Transverse colon (tissue), 4 donors: ENCODE data around the gene POTEM. TPM values are rescaled to one million over a fixed set of nuclear protein-coding genes. Genes with fewer than 3 reads are reported as not detected.
"Not testable (repeated sequence)": the region's sequence is repeated elsewhere in the genome, so short reads cannot be mapped to it uniquely, and the experiment has no call there.

Experiments used
- DNase-seq: peaks from one replicate; pipeline ENCODE4 v3.0.0-alpha.2; 2019
- H3K27ac ChIP-seq, 4 donors: fragments of 200-600 bp; sonication (generic); 2 replicates each; pipeline ENCODE4 v1.5.1; 2016 to 2018; ENCODE audit warnings: inconsistent platforms in 4 of 4
- H3K27me3 ChIP-seq: fragments of 200-600 bp; sonication (generic); 2 replicates; pipeline ENCODE4 v1.5.1; 2017; ENCODE audit warnings: inconsistent platforms
- H3K36me3 ChIP-seq, 4 donors: fragments of 200-600 bp; sonication (generic); 2 replicates each; pipeline ENCODE4 v1.5.1; 2017 to 2019; ENCODE audit warnings: inconsistent platforms in 4 of 4
- H3K4me1 ChIP-seq, 4 donors: fragments of 200-600 bp; sonication (generic); 2 replicates each; pipeline ENCODE4 v1.5.1; 2017 to 2020; ENCODE audit warnings: inconsistent platforms in 4 of 4
- H3K4me3 ChIP-seq, 4 donors: fragments of 200-600 bp; sonication (generic); 1 replicate in 1 of 4; 2 replicates in 3 of 4; pipeline versions ENCODE4 v1.5.1 to v1.6.1; 2017 to 2019; ENCODE audit warnings: inconsistent platforms in 4 of 4
- H3K9me3 ChIP-seq, 2 donors: fragments of 200-600 bp; sonication (generic); 2 replicates each; pipeline ENCODE4 v1.5.1; 2017 to 2019; ENCODE audit warnings: inconsistent platforms in 2 of 2
- WGBS, 2 donors: methylation state at CpG; one replicate each; pipeline ENCODE4 v1.1.5; 2018; ENCODE audit warnings: low coverage in 1 of 2; 5-methylcytosine and 5-hydroxymethylcytosine counted together
- in situ Hi-C, 4 donors: fragments of 200-750 bp; cut with MboI; loops; one replicate each; pipeline versions ENCODE4 v1.15.0 to v1.15.1; 2017; ENCODE audit warnings: low sequenced_read_pairs in 3 of 4, low pct_ligation_motif_present in 1 of 4, low pct_unique_long_range_greater_than_20kb in 1 of 4
- intact Hi-C: fragments of 100-400 bp; cut with DNase I; formaldehyde crosslinking; loops from one replicate; pipeline ENCODE4 v1.15.1; 2023; ENCODE audit warnings: low total_unique reads
- total RNA-seq, 4 donors: library from RNA; depleted of rRNA; stranded (reverse); fragments of >200 nt; gene quantifications; one replicate each; pipeline ENCODE4 v1.1.0, GENCODE V29; 2016

Gene POTEM
- total RNA-seq, result not detected

DNA sequence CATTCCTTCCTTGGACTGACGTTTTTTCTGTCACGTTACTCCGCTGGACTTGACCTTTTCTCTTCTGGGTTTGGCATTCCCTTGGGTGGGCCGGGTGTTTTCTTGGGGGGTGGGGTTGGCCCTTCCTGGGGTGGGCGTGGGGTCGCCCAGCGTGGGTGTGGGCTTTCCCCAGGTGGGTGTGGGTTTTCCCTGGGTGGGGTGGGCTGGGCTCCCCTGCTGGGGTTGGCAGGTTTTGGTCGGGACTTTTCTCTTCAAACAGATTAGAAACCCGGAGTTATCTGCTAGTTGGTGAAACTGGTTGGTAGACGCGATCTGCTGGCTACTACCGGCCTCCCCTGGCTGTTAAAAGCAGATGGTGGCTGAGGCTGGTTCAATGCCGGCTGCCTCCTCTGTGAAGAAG lies at the start of gene POTEM:
POTEM (plus strand) TSS at position 301 of the 400 bp plus-strand sequence; CDS start at position 353, 52 bp downstream.
- no CpG with 5 or more reads among the region's 13 CpGs for WGBS, 2 donors
- in situ Hi-C loops, result not testable (repeated sequence)

DNA sequence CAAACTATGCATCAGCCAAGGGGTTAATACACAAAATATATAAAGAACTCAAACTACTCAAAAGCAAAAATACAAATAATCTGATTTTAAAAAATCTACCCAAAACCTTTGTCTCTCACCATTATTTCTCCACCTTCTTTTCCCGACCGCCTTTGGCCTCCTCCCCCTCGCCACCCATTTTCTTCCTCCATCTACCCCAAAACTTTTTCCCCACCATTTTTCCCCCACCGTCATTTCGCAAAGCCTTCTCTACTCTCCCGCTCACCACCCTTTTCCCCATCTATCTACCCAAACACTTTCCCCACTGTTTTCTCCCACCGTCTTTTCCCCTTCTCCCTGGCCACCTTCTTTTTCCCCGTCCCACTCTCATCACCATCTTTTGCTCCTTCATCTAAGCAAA lies 48.9 kb upstream of the POTEM start:
- H3K27me3 ChIP-seq, DNase-seq, in situ Hi-C loops, H3K9me3 ChIP-seq, H3K27ac ChIP-seq, H3K36me3 ChIP-seq, H3K4me3 ChIP-seq, intact Hi-C loops, H3K4me1 ChIP-seq: not testable (repeated sequence)
- 78 to 83% methylated on average over 5 of the region's 8 CpGs for WGBS, 2 donors

More for the DNA sequence above, at the start of gene POTEM:
- H3K4me1 ChIP-seq, H3K9me3 ChIP-seq, intact Hi-C loops, H3K27me3 ChIP-seq, DNase-seq, H3K4me3 ChIP-seq, H3K36me3 ChIP-seq, H3K27ac ChIP-seq: not testable (repeated sequence)

DNA sequence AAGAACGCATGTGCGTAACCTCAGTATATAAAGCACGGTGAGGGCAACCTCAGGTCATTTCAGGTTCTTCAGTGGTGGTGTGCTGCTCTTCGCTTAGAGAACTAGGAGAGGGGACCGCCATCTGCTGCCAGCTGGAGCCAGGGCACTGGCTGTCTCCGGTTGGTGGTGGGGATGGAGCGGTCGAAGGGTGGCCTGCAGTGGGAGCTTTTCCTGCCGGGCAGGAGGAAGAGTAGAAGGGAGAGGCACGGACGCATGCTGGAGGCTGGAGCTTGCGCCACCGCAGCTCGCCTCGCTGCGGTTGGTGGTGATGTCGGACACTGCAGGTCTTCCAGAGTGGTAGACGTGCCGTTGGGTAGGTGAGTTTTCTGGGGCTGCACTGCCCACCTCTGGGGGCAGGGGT lies 47.2 kb upstream of the POTEM start:
- H3K36me3 ChIP-seq, in situ Hi-C loops, H3K9me3 ChIP-seq, H3K4me3 ChIP-seq, DNase-seq, H3K27me3 ChIP-seq, H3K27ac ChIP-seq, H3K4me1 ChIP-seq, intact Hi-C loops: not testable (repeated sequence)
- no CpG with 5 or more reads among the region's 19 CpGs for WGBS, 2 donors

DNA sequence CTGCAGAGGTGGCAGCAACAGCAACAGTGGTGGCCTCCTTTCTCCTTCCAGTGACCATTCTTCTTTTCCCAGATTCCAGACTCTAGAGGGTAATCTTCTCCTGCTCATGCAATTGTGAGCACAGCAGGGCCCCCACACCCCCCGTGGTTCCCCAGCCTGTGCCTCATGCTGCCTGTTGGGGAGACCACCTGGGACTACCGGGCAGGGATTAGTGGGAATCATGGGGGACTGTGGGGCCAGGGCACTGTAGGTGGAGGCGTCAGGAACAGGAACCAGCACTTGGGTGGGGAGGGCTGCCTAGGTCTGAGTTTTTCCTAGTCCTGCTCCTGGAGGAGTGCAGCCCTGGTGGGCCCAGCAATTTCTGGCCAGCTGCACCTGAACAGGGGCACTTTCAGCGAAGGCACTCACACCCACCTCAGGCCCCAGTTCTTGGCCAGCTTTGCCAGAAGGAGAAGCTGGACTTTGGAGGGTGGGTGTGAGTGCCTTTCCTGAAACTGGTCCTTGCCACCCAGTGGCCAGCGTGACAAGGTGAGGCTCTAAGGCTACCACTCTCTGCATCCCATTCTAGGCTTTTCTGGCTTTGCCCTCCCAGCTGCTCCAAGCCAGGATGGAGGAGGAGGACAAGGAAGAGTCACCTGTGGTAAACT lies 46.1 kb upstream of the POTEM start:
- WGBS, 2 donors, result 79% methylated on average over 2 of the region's 5 CpGs; no CpG with 5 or more reads in 1 of the 2 donors
- H3K27me3 ChIP-seq, DNase-seq, intact Hi-C loops, H3K9me3 ChIP-seq, H3K36me3 ChIP-seq, H3K4me1 ChIP-seq, in situ Hi-C loops, H3K27ac ChIP-seq, H3K4me3 ChIP-seq: not testable (repeated sequence)

DNA sequence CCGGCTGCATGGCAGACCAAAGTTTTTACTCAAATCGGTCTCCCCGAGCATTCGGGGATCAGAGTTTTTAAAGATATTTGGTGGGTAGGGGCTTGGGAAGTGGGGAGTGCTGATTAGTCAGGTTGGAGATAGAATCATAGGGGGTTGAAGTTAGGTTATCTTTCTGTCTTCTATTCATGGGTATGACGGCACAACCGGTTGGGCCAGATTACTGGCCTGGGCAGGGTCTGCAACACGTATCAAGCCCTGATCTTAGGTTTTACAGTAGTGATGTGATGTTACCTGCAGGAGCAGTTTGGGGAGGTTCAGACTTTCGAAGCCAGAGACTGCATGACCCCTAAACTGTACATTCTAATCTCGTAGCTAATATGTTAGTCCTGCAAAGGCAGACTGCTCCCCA lies 30.4 kb upstream of the POTEM start:
- H3K9me3 ChIP-seq, H3K4me3 ChIP-seq, in situ Hi-C loops, DNase-seq, H3K27ac ChIP-seq, H3K27me3 ChIP-seq, H3K4me1 ChIP-seq, intact Hi-C loops, H3K36me3 ChIP-seq: not testable (repeated sequence)
- WGBS, 2 donors, result no CpG with 5 or more reads among the region's 9 CpGs

DNA sequence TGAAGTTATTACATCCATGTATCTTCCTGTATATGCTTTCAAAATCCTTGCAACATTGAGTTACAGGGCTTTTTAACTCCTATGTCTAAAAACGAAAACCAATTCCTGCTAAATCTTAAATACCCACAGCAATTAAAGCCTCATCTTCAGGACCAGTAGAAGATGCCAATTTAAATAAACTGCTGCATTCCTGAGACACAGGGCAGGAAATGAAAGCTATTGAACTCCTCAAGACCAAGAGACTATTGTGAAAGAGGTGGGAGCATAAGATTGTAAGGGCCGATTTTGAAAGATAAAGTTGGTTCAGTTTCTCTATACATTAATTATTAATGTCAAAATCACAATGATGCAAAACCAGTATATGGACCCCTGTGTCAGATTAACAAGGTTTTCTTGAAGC lies 28.5 kb upstream of the POTEM start:
- H3K4me3 ChIP-seq, H3K36me3 ChIP-seq, H3K9me3 ChIP-seq, H3K27ac ChIP-seq, H3K27me3 ChIP-seq, DNase-seq, H3K4me1 ChIP-seq, intact Hi-C loops, in situ Hi-C loops: not testable (repeated sequence)
- WGBS, 2 donors, result no CpG with 5 or more reads among the region's 2 CpGs

DNA sequence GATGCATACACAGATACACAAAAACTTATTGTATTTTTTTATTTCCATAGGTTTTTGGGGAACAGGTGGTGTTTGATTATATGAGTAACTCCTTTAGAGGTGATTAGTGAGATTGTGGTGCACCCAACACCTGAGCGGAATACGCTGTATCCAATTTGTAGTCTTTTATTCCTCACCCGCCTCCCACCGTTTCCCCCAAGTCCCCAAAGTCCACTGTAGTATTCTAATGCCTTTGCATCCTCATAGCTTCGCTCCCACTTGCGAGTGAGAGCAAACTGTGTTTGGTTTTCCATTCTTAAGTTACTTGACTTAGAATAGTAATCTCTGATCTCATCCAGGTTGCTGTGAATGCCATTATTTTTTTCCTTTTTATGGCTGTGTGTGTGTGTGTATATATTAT lies 17.3 kb upstream of the POTEM start:
- H3K9me3 ChIP-seq, in situ Hi-C loops, H3K4me3 ChIP-seq, H3K27me3 ChIP-seq, H3K36me3 ChIP-seq, H3K4me1 ChIP-seq, H3K27ac ChIP-seq, intact Hi-C loops, DNase-seq: not testable (repeated sequence)
- 78 to 87% methylated on average over 2 to 4 of the region's 6 CpGs for WGBS, 2 donors

DNA sequence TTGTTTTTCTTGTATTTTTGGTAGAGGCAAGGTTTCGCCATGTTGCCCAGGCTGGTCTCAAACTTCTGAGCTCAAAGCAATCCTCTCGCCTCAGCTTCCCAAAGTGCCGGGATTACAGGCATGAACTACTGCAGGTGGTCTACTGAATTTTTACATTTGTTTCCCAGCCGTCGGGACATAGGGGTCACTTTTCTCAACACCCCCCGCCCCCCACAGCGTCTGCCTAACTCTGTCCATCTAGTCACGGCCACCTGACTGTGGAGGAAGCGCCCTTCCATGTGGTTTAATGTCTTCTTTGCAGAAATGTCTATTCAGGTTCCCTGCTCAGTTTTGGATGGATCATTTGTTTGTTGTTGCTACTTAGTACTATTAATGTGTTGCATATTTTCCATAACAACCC lies 14.1 kb upstream of the POTEM start:
- H3K9me3 ChIP-seq, H3K4me1 ChIP-seq, intact Hi-C loops, H3K36me3 ChIP-seq, H3K27me3 ChIP-seq, H3K4me3 ChIP-seq, H3K27ac ChIP-seq, in situ Hi-C loops, DNase-seq: not testable (repeated sequence)
- 73 to 86% methylated on average over 6 to 9 of the region's 9 CpGs for WGBS, 2 donors

DNA sequence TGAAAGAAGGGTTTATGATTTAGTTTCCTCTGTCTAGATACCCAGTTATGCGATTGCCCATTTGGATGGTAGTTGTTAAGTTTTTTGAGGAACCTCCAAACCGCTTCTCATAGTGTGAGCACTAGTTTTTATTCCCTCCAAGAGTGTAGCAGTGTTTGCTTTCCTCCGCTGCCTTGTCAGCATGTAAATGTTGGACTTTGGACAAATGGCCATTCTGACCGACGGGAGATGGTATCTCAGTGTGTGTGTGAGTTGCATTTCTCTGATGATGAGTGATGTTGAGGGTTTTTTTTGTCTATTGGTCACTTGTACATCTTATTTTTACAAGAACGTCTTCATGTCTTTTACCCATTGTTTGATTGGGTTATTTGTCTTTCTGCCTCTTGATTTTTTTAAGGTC lies 11.4 kb upstream of the POTEM start:
- H3K27ac ChIP-seq, in situ Hi-C loops, intact Hi-C loops, H3K9me3 ChIP-seq, H3K4me1 ChIP-seq, DNase-seq, H3K4me3 ChIP-seq, H3K36me3 ChIP-seq, H3K27me3 ChIP-seq: not testable (repeated sequence)
- 66% methylated on average over 4 of the region's 6 CpGs; no CpG with 5 or more reads in 1 of the 2 donors for WGBS, 2 donors

DNA sequence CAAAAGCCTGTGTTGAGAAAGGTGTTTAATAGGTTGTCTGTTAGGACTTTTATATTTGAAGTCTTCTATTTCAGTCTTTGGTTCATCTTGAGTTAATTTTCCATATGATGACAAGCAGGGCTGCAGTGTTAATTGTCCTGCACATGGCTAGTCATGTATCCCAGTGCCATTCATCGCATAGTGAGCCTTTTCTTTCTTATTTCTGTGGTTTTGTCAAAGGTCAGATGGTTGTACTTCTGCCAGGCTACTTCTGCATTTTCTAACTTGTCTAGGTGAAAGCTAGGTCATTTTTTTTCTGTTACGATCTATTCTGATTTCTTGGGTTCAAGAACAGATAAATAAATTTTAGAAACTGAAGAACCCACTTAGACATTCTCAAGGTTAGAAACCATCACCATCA lies 5.7 kb upstream of the POTEM start:
- H3K4me1 ChIP-seq, H3K27ac ChIP-seq, H3K9me3 ChIP-seq, in situ Hi-C loops, H3K27me3 ChIP-seq, intact Hi-C loops, DNase-seq, H3K4me3 ChIP-seq, H3K36me3 ChIP-seq: not testable (repeated sequence)
- WGBS, 2 donors, result 75% methylated on average over 1 of the region's 2 CpGs; no CpG with 5 or more reads in 1 of the 2 donors

DNA sequence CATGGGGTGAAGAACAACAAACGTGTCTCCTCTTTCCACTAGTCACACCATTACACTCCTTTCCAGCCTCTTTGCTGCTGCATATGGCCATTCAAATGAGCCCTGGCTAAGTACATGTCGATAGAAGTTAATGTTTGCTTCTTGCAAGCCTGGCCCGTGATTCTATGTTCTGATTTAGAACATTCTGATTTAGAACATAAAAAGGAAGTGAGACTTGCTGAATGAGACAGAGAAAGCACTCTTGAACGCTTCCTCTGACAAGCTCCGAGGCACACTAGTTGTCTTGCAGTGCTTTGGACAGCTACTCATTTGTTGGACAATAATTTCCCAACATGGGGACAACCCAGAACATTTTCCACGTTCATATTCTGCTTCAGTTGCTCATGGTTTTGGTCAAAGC lies 5.1 kb upstream of the POTEM start:
- H3K9me3 ChIP-seq, intact Hi-C loops, DNase-seq, H3K4me1 ChIP-seq, H3K4me3 ChIP-seq, H3K27me3 ChIP-seq, H3K27ac ChIP-seq, in situ Hi-C loops, H3K36me3 ChIP-seq: not testable (repeated sequence)
- WGBS, 2 donors, result no CpG with 5 or more reads among the region's 6 CpGs
